CD4-positive, alpha-beta T cell (primary cell): ENCODE results near the gene ATP5PD. TPM values are rescaled to one million over a fixed set of nuclear protein-coding genes. Genes with fewer than 3 reads are reported as not detected.

Experiments
- ATAC-seq: fragments of 200-7000 bp; cut with Tn5 transposase; one replicate; pipeline ENCODE4 v1.10.0; 2022; ENCODE audit warnings: mild to moderate bottlenecking; ENCODE audit not compliant: poor library complexity
- CTCF ChIA-PET: fragments of 350-600 bp; sonication (Branson Sonifier 250); formaldehyde crosslinking; loops from one replicate; lab custom pipeline; 2021; ENCODE audit warnings: antibody characterized with exemption, inconsistent platforms; lab: Charles Lee
- POLR2A ChIA-PET: fragments of 350-600 bp; sonication (Branson Sonifier 250); formaldehyde crosslinking; loops from one replicate; lab custom pipeline; 2021; ENCODE audit warnings: antibody characterized with exemption, inconsistent platforms; lab: Charles Lee
- DNase-seq, 14 experiments: peaks; one replicate each; pipeline ENCODE4 v3.0.0-alpha.2; 2013 to 2020; ENCODE audit warnings: mixed read lengths in 2 of 14
- H3K27ac ChIP-seq, 2 donors: one replicate each; pipeline versions ENCODE4 v1.5.1 to v1.7.0; 2013; ENCODE audit warnings: low read length in 2 of 2, low read depth in 1 of 2, mild to moderate bottlenecking in 1 of 2
- H3K27me3 ChIP-seq, 2 experiments: 1 replicate in 1 of 2; 2 replicates in 1 of 2; pipeline versions ENCODE4 v1.6.1 to v1.7.0; 2013; ENCODE audit warnings: low read length in 2 of 2, control low read depth in 1 of 2, mild to moderate bottlenecking in 1 of 2, moderate library complexity in 1 of 2; ENCODE audit not compliant: insufficient read depth in 2 of 2, control insufficient read depth in 1 of 2
- H3K36me3 ChIP-seq: one replicate; pipeline ENCODE4 v1.6.1; 2013; ENCODE audit warnings: low read length, control low read depth; ENCODE audit not compliant: insufficient read depth
- H3K4me1 ChIP-seq: one replicate; pipeline ENCODE4 v1.6.1; 2013; ENCODE audit warnings: low read length, control low read depth; ENCODE audit not compliant: insufficient read depth
- H3K4me3 ChIP-seq: one replicate; pipeline ENCODE4 v1.5.1; 2013; ENCODE audit warnings: mild to moderate bottlenecking, low read length, moderate library complexity
- H3K9me3 ChIP-seq, 2 experiments: 1 replicate in 1 of 2; 2 replicates in 1 of 2; pipeline versions ENCODE4 v1.6.1 to v1.7.0; 2013; ENCODE audit warnings: low read length in 2 of 2, mild to moderate bottlenecking in 2 of 2, control low read depth in 1 of 2, moderate library complexity in 1 of 2; ENCODE audit not compliant: control insufficient read depth in 1 of 2, insufficient read depth in 1 of 2
- H3K27ac Mint-ChIP-seq: one replicate; pipeline ENCODE4 v1.8.0; 2020; ENCODE audit warnings: mixed read lengths
- H3K27me3 Mint-ChIP-seq: one replicate; pipeline ENCODE4 v1.8.0; 2021; ENCODE audit warnings: mixed read lengths
- H3K36me3 Mint-ChIP-seq: one replicate; pipeline ENCODE4 v1.8.0; 2021; ENCODE audit warnings: low read depth, mixed read lengths
- H3K4me1 Mint-ChIP-seq: one replicate; pipeline ENCODE4 v1.8.0; 2021; ENCODE audit warnings: low read depth, mixed read lengths
- H3K4me3 Mint-ChIP-seq: one replicate; pipeline ENCODE4 v1.8.0; 2020; ENCODE audit warnings: mild to moderate bottlenecking, mixed read lengths
- H3K9me3 Mint-ChIP-seq: one replicate; pipeline ENCODE4 v1.8.0; 2020; ENCODE audit warnings: mixed read lengths
- intact Hi-C, 2 experiments: fragments of 100-400 bp; cut with DNase I in 1 of 2; cut with micrococcal nuclease in 1 of 2; formaldehyde crosslinking; loops; one replicate each; pipeline versions ENCODE4 v1.15.1 to v1.9.0; 2023 to 2025; cut with DNase I, micrococcal nuclease
- total RNA-seq, 174 experiments: library from RNA in 2 of 174; stranded (reverse) in 2 of 174; gene quantifications; one replicate each; pipeline ENCODE4 v1.2.3 and lab custom pipeline; 2021 to 2026
- TF ChIP-seq, protein P1 (sequence below): fragments of 200-600 bp; IDR thresholded peaks from one replicate; pipeline ENCODE4 v1.8.0; 2022; ENCODE audit warnings: antibody characterized with exemption, mild to moderate bottlenecking

The ATP5PD gene
- total RNA-seq, 2 experiments from 2014 or later = 98.5 to 112 TPM

DNA sequence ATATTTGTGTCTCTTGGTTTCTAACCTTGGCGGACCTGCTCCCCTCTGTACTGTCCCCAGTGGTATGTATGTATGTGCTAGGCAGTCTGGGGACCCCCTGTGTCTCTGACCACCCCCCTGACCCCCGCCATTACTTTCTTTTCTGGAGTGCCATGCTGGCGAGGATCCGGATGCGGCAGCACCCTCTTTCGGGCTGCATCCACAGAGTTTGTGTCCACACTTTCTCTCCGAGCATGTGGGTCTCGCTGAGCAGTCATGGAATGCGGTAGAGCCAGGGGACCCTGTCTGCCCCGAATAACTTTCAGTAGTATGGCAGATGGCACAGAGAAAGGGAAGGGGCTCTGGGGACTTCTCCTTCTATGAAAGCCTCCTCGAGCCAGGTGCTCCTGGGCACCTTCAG, 17.3 kb upstream of the ATP5PD start:
- CTCF ChIA-PET = no interaction called here
- H3K36me3 Mint-ChIP-seq = peaks cover 55% of the 10 kb centered on the region

DNA sequence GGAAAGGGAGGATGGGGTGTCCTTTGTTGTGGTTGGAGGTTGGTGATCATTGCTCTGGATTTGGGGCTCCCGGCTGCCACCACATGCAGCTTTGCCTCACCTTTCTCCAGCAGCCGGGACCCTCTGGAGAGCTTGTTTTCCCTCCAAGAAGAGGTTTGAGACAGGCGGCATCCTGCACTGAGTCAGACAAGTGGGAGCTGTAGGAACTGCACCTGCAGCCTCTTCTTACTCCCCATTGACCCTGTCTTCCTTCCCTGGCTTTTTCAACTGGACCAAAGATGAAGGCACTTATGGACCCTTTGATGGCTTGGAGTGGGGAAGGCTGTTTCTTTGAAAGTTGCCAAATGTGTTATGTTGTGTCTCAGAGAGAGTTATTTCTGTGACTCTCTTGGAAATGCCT, 16.9 kb upstream of the ATP5PD start:
- H3K36me3 Mint-ChIP-seq = peaks cover 55% of the 10 kb centered on the region

More for the DNA sequence above, 17.3 kb upstream of the ATP5PD start:
- no peak overlapping the region for H3K27ac ChIP-seq
- no peaks in the 10 kb centered on the region for H3K9me3 ChIP-seq
- H3K27ac Mint-ChIP-seq = no peak overlapping the region
- H3K27me3 ChIP-seq = no peaks in the 10 kb centered on the region
- peaks cover 39% of the 10 kb centered on the region for H3K4me1 Mint-ChIP-seq
- H3K4me3 Mint-ChIP-seq = no peak overlapping the region
- POLR2A ChIA-PET = no interaction called here
- TF ChIP-seq, protein P1, sequence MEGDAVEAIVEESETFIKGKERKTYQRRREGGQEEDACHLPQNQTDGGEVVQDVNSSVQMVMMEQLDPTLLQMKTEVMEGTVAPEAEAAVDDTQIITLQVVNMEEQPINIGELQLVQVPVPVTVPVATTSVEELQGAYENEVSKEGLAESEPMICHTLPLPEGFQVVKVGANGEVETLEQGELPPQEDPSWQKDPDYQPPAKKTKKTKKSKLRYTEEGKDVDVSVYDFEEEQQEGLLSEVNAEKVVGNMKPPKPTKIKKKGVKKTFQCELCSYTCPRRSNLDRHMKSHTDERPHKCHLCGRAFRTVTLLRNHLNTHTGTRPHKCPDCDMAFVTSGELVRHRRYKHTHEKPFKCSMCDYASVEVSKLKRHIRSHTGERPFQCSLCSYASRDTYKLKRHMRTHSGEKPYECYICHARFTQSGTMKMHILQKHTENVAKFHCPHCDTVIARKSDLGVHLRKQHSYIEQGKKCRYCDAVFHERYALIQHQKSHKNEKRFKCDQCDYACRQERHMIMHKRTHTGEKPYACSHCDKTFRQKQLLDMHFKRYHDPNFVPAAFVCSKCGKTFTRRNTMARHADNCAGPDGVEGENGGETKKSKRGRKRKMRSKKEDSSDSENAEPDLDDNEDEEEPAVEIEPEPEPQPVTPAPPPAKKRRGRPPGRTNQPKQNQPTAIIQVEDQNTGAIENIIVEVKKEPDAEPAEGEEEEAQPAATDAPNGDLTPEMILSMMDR = no peak
- no peak for ATAC-seq
- H3K9me3 Mint-ChIP-seq = no peaks in the 10 kb centered on the region
- H3K36me3 ChIP-seq = peaks cover 48% of the 10 kb centered on the region
- intact Hi-C loops = loop anchor here (5.0 to 10.0 kb wide), 4 partner anchors 43 to 138 kb away; partner anchors contain the start of genes ARMC7 (in 1 of the 2) and SUMO2 (in 1 of the 2)
- no peak for DNase-seq
- no peaks in the 10 kb centered on the region for H3K27me3 Mint-ChIP-seq
- peaks cover 32% of the 10 kb centered on the region for H3K4me1 ChIP-seq
- H3K4me3 ChIP-seq = no peak overlapping the region

DNA sequence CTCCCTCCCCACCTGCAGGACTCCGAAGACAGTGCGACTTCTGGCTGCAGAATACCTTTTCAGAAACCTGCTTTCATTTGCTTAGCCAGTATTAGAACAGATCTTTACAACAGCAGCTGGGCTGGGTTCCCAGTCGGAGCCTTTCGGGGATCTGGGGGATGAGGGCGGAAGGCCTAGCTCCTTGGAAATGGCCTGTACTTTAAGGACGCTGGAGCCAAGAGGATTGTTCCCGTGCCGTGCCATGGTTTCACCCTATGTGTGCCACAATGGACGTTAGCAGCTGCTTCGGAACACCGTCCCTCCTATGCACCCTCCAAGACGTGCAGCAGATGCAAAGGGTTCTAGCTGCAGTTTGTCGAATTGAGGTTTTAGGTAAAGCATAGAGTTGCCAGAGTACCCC, 16.4 kb upstream of the ATP5PD start:
- ChIA-PET CTCF (interaction anchor here (1.0 kb wide), 1 partner anchor 27 kb away, joined by 3 read pairs; no protein-coding TSS in a partner anchor), POLR2A (no interaction called here)
- no peak overlapping the region for H3K4me3 ChIP-seq
- no peaks in the 10 kb centered on the region for H3K27me3 ChIP-seq
- DNase-seq (no peak), ATAC-seq (no peak)
- Mint-ChIP-seq H3K4me3 (no peak overlapping the region), H3K27ac (no peak overlapping the region), H3K27me3 (no peaks in the 10 kb centered on the region), H3K36me3 (peaks cover 55% of the 10 kb centered on the region), H3K9me3 (no peaks in the 10 kb centered on the region), H3K4me1 (peaks cover 33% of the 10 kb centered on the region)
- intact Hi-C loops = loop anchor here (5.0 to 10.0 kb wide), 4 partner anchors 44 to 139 kb away; partner anchors contain the start of genes ARMC7 (in 1 of the 2) and SUMO2 (in 1 of the 2)
- H3K4me1 ChIP-seq = peaks cover 28% of the 10 kb centered on the region
- peaks cover 48% of the 10 kb centered on the region for H3K36me3 ChIP-seq
- TF ChIP-seq, protein P1 = no peak
- no peak overlapping the region for H3K27ac ChIP-seq
- H3K9me3 ChIP-seq = no peaks in the 10 kb centered on the region

More for the DNA sequence above, 16.9 kb upstream of the ATP5PD start:
- DNase-seq (no peak), ATAC-seq (no peak)
- no peaks in the 10 kb centered on the region for H3K9me3 Mint-ChIP-seq
- no peaks in the 10 kb centered on the region for H3K27me3 ChIP-seq
- no peak overlapping the region for H3K27ac Mint-ChIP-seq
- peaks cover 32% of the 10 kb centered on the region for H3K4me1 ChIP-seq
- H3K4me3 ChIP-seq = no peak overlapping the region
- no peaks in the 10 kb centered on the region for H3K9me3 ChIP-seq
- intact Hi-C loops = loop anchor here (5.0 to 10.0 kb wide), 4 partner anchors 44 to 139 kb away; partner anchors contain the start of genes ARMC7 (in 1 of the 2) and SUMO2 (in 1 of the 2)
- ChIA-PET POLR2A (no interaction called here), CTCF (no interaction called here)
- H3K36me3 ChIP-seq = peaks cover 48% of the 10 kb centered on the region
- H3K4me1 Mint-ChIP-seq = peaks cover 35% of the 10 kb centered on the region
- H3K4me3 Mint-ChIP-seq = no peak overlapping the region
- H3K27ac ChIP-seq = no peak overlapping the region
- H3K27me3 Mint-ChIP-seq = no peaks in the 10 kb centered on the region
- TF ChIP-seq, protein P1 = no peak
